Measurements from ENCODE around the gene VASN. TPM values are rescaled to one million over a fixed set of nuclear protein-coding genes. Genes with fewer than 3 reads are reported as not detected.

Gene VASN
- total RNA-seq, 2 donors from 2014 or later: 14.3 to 22.1 TPM

DNA sequence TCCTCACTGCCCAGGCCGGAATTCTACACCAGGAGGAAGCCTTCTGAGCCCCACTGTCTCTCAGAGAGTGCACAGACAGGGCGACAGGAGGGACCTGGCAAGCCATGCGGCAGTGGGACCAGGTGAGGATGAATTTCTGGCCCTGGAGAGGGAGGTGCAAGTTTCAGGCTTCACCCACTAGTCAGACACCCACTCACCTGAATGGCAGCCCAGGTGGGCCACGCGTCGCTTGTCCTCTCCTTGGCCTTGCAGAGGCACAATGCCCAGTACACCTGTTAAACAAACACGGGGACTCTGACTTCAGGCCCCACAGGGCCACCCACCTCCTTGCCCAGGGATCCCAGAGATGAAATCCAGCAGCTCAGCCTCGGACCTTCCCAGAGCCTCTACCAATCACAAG, 40.5 kb downstream of the VASN start:
- H3K9me3 ChIP-seq: no peaks in the 10 kb centered on the region
- ATAC-seq (no peak), DNase-seq (no peak)
- peaks cover 16% of the 10 kb centered on the region for H3K4me1 ChIP-seq
- intact Hi-C loops (cut with DNase I): no loop called here
- 86 to 89% methylated on average over 3 to 7 of the region's 8 CpGs for WGBS, 2 donors
- no peaks in the 10 kb centered on the region for H3K27me3 ChIP-seq
- H3K36me3 ChIP-seq (replicated peaks in 1 of 2; ENCODE audit: insufficient read depth in 1 of 2, low read depth in 2 of 2): no peaks in the 10 kb centered on the region
- H3K4me3 ChIP-seq: no peak overlapping the region
- TF ChIP-seq, protein P1, sequence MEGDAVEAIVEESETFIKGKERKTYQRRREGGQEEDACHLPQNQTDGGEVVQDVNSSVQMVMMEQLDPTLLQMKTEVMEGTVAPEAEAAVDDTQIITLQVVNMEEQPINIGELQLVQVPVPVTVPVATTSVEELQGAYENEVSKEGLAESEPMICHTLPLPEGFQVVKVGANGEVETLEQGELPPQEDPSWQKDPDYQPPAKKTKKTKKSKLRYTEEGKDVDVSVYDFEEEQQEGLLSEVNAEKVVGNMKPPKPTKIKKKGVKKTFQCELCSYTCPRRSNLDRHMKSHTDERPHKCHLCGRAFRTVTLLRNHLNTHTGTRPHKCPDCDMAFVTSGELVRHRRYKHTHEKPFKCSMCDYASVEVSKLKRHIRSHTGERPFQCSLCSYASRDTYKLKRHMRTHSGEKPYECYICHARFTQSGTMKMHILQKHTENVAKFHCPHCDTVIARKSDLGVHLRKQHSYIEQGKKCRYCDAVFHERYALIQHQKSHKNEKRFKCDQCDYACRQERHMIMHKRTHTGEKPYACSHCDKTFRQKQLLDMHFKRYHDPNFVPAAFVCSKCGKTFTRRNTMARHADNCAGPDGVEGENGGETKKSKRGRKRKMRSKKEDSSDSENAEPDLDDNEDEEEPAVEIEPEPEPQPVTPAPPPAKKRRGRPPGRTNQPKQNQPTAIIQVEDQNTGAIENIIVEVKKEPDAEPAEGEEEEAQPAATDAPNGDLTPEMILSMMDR (IDR thresholded peaks at IDR 0.05): no peak
- TF ChIP-seq POLR2A (IDR thresholded peaks at IDR 0.05): no peak
- H3K27ac ChIP-seq: no peak overlapping the region

GRCh38 chr16:4412854-4413253, 41.2 kb downstream of the VASN start:
- H3K27ac ChIP-seq: no peak overlapping the region
- peaks cover 19% of the 10 kb centered on the region for H3K4me1 ChIP-seq
- H3K36me3 ChIP-seq (replicated peaks in 1 of 2; ENCODE audit: insufficient read depth in 1 of 2, low read depth in 2 of 2): no peaks in the 10 kb centered on the region
- ATAC-seq: no peak
- no peak overlapping the region for H3K4me3 ChIP-seq
- TF ChIP-seq, protein P1 (IDR thresholded peaks at IDR 0.05): no peak
- no peak for TF ChIP-seq POLR2A (IDR thresholded peaks at IDR 0.05)
- no peaks in the 10 kb centered on the region for H3K27me3 ChIP-seq
- DNase-seq: no peak
- no peaks in the 10 kb centered on the region for H3K9me3 ChIP-seq
- 94 to 100% methylated on average over 1 to 4 of the region's 4 CpGs for WGBS, 2 donors
- intact Hi-C loops (cut with DNase I): no loop called here

DNA sequence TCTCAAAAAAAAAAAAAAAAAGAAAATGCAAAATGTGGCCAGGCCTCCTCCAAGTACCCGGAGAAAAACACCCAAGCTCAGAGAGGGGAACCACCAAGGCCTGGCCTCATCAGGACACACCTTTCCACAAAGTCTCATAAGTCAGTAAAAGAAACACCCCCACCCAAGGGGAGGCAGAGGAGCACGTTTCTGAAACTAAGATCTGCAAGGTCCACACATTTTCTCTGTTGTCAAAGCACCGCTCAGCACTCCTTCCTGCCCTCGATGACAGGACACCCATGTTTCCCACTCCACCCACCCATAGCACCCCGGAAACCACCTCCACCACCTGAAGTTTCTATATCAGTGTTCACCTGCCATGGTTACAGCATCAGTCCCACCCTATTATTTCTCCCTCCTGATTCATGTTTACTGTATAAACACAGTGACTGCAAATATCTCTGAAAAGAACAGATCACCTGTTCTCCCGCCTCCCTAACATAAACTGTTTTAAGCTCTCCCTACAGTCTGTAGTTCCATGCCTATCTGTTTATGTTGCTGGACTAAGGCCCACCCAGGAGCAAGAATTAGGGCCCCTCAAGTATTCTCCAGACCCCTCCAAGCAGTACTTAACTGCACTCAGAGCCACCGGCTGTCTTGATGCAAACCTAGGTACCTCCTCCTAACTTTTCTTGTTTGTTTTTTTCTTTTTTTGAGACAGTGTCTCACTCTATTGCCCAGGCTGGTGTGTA, 42.7 kb downstream of the VASN start:
- no peaks in the 10 kb centered on the region for H3K36me3 ChIP-seq (replicated peaks in 1 of 2; ENCODE audit: insufficient read depth in 1 of 2, low read depth in 2 of 2)
- peak in 1 of 4 donors; percentile 26 for DNase-seq
- no peak overlapping the region for H3K4me3 ChIP-seq
- WGBS, 2 donors: 82 to 87% methylated on average over 7 of the region's 7 CpGs
- H3K27ac ChIP-seq: no peak overlapping the region
- peaks cover 19% of the 10 kb centered on the region for H3K4me1 ChIP-seq
- intact Hi-C loops (cut with DNase I): no loop called here
- no peaks in the 10 kb centered on the region for H3K9me3 ChIP-seq
- H3K27me3 ChIP-seq: no peaks in the 10 kb centered on the region
- ATAC-seq: no peak
- no peak for TF ChIP-seq POLR2A (IDR thresholded peaks at IDR 0.05)
- TF ChIP-seq, protein P1 (IDR thresholded peaks at IDR 0.05): no peak

DNA sequence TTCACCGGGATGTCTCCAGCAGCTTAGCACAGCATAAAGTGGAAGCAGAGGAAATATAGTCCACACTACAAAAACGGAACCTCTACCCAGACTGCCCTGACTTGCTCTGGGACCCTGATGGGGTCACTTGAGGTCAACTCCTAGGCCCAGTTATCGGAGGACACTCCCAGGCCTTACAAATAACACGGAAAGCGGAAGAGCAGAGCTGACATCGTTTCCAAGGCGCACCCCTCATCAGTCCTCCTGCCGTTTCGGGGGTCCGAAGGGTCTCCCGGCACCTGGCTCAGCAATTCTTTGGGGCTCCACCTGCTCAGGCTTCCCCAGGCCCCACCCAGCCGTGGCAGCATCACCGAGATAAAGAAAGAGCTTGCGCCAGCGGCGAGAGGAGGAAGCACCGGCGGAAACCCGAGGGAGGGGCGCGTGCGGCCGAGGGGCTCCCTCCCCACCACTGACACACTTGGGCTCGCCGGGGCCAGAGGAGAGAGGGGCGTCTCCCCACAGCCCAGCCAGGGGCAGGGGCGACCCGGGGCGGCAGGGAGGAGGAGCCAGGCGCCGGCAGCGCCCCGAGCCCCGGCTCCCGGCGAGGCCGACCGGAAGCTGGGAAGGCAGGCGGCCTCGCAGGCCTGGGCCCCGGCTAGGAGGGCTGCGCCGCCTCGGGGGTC, 44.0 kb downstream of the VASN start:
- TF ChIP-seq, protein P1 (IDR thresholded peaks at IDR 0.05): peak in 1 of 7 experiments; percentile 6
- TF ChIP-seq POLR2A (IDR thresholded peaks at IDR 0.05): peak in 1 of 3 donors; percentile 53
- H3K4me1 ChIP-seq: peaks cover 19% of the 10 kb centered on the region
- WGBS, 2 donors: 2 to 67% methylated on average over 1 to 38 of the region's 44 CpGs
- peak overlapping the region; percentile 48 to 53 for H3K4me3 ChIP-seq
- peak overlapping the region in 3 of 4 donors; percentile 33 to 78 (median 72) for H3K27ac ChIP-seq
- no peaks in the 10 kb centered on the region for H3K27me3 ChIP-seq
- ATAC-seq (peak; percentile 18), DNase-seq (peak in 3 of 4 donors; percentile 48 to 66 (median 52))
- no peaks in the 10 kb centered on the region for H3K36me3 ChIP-seq (replicated peaks in 1 of 2; ENCODE audit: insufficient read depth in 1 of 2, low read depth in 2 of 2)
- intact Hi-C loops (cut with DNase I): no loop called here
- no peaks in the 10 kb centered on the region for H3K9me3 ChIP-seq

Measured in body of pancreas (tissue), 4 donors.